Activated T-helper 2 cell treated with anti-CD3 and anti-CD28 coated beads, Interferon-gamma antibody, Interleukin-2, Interleukin-4, amounts not matched to agents 10 μg/mL and 5 μg/mL and 100 μg/mL, durations not matched to agents 14 hours and 24 hours and 36 hours (primary cell): ENCODE data around the gene CDKN2A. TPM values are rescaled to one million over a fixed set of nuclear protein-coding genes. Genes with fewer than 3 reads are reported as not detected.

ENCODE experiments used
- total RNA-seq: library from RNA; stranded (reverse); gene quantifications from 2 replicates; pipeline ENCODE4 v1.2.3, GENCODE V29; 2022

Gene CDKN2A
- total RNA-seq, 1 donor from 2014 or later, result 5.8 TPM

Other genes starting within 250 kb of the CDKN2A start
- 66.6 and 79.9 TPM in 2 replicates for gene MTAP, start 191.8 kb downstream of the CDKN2A start, total RNA-seq
- 0.82 and 1.1 TPM in 2 replicates for gene CDKN2B-AS1, start 399 bp upstream of the CDKN2A start, total RNA-seq
- gene CDKN2B, start 14.9 kb upstream of the CDKN2A start, total RNA-seq, result 0.62 and 0.69 TPM in 2 replicates